ENCODE measurements around the gene RHOB. TPM values are rescaled to one million over a fixed set of nuclear protein-coding genes. Genes with fewer than 3 reads are reported as not detected.

RHOB gene

Small RNAs within 50 kb of the gene (small RNA-seq; reads per million reads assigned to genes)
- gene RF00019 (ENCODE audit: insufficient read depth) (not detected), gene RNA5SP86 (ENCODE audit: insufficient read depth) (not detected)

All from neuronal stem cell (in vitro differentiated cells).